ENCODE data around the gene OPCML.

The OPCML gene

GRCh38 chr11:133409799-133410198 lies 122.5 kb downstream of the OPCML start:
- no peak for DNase-seq (ENCODE audit: low read depth, low spot score)

DNA sequence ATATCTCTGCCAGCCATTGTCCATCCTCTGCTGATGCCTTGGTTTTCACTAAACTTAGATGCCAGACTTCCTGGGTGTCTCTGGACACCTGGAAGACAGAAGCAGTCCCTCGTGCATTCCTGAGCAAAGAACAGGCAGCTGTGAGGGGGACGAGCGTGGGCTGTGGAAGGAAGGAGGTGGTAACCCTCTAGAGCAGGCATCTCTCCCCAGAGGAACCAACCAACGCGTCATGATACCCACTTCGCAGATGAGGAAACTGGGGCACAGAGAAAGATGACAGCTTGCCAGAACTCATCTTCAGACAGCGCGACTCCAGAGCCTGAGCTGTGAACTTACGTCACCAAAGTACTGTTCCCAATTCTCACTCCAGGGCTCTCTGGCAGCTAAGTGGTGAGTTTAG lies 123.4 kb downstream of the OPCML start:
- DNase-seq (ENCODE audit: low read depth, low spot score): no peak

GRCh38 chr11:133408402-133408801 lies 123.9 kb downstream of the OPCML start:
- no peak for DNase-seq (ENCODE audit: low read depth, low spot score)

DNA sequence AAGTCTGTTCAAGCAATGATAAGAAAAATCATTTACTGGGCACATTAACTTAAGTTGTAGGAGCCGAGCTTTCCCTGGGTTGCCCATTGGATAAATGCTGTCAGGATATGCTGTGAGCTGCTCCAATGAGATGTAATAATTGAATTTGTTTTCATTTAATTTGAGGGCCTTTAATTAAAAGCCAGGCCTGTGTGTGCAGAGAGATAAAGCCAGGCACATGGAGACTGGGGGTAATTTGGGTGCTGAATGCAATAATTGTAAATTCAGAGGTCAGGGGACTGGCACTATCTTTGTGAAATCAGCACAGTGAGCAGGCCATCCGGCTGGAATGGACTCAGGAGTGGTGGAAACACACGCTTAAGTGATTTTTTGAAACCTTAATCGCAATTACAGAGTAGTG lies 125.8 kb downstream of the OPCML start:
- no peak for DNase-seq (ENCODE audit: low read depth, low spot score)

GRCh38 chr11:133403900-133404299 lies 128.4 kb downstream of the OPCML start:
- no peak for DNase-seq (ENCODE audit: low read depth, low spot score)

DNA sequence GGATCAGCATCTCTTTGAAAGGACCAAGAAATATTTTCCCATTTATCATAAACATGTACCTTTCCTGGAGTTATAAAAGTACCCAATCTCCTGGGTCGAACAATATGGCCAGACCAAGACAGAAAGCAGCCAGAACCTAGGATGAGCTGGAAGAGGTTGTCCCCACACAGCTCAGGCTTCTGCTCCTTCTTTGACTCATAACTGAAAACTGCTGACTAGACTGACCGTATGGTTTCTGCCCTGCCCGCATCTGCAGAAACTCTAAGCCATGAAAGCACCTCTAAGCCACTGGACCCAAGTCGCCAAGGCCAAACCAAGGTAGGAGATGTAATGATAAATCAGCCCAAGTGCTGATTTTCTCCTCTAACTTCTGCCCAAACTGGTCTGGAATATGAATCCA lies 129.8 kb downstream of the OPCML start:
- no peak for DNase-seq (ENCODE audit: low read depth, low spot score)

- no peak for DNase-seq (ENCODE audit: low read depth, low spot score)
Measured at GRCh38 chr11:133399855-133400625, 132.3 kb downstream of the OPCML start.

- DNase-seq (ENCODE audit: low read depth, low spot score): no peak
Measured at GRCh38 chr11:133399294-133399693, 133.0 kb downstream of the OPCML start.

DNA sequence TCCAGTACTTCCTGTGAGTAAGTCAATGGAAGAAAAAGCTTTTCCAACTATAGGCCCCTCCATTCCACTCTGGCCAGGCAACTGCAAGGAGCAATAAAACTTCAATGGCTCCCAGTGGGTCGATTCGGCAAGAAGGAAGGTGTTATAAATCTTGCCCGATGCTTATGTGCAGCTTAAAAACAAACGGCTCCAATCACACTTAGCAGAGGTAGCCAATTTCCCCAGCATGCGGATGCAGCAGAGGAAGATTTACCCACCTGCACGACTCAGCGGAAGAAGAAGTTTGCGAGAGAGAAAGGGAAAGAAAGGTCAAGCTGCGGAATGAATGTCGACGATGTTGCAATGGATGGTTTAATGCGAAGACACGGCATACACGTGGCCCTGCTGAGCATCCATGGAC lies 141.5 kb downstream of the OPCML start:
- no peak for DNase-seq (ENCODE audit: low read depth, low spot score)

GRCh38 chr11:133388975-133389568 lies 143.2 kb downstream of the OPCML start:
- no peak for DNase-seq (ENCODE audit: low read depth, low spot score)

GRCh38 chr11:133388260-133388659 lies 144.0 kb downstream of the OPCML start:
- DNase-seq (ENCODE audit: low read depth, low spot score): no peak

GRCh38 chr11:133386852-133387251 lies 145.4 kb downstream of the OPCML start:
- no peak for DNase-seq (ENCODE audit: low read depth, low spot score)

- no peak for DNase-seq (ENCODE audit: low read depth, low spot score)
Measured at GRCh38 chr11:133386262-133386661, 146.0 kb downstream of the OPCML start.

DNA sequence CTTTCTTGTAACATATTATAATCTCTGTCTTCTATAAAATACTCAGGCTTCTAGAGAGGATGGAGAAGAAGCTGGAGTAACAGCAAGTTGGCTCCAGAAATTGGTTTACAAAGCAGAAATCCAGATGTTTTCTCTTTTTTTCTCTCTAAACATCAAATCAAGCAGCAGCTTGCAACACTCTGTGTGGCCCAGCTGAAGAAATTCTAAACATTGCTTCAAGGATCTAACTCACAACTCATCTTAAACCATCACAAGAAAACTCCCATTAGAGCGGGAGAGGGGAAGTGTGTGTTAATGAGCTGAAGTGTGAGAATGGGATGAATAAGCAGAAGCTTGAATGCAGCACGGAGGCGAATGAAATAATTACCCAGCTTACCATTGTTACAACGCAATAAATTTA lies 146.5 kb downstream of the OPCML start:
- DNase-seq (ENCODE audit: low read depth, low spot score): no peak

DNA sequence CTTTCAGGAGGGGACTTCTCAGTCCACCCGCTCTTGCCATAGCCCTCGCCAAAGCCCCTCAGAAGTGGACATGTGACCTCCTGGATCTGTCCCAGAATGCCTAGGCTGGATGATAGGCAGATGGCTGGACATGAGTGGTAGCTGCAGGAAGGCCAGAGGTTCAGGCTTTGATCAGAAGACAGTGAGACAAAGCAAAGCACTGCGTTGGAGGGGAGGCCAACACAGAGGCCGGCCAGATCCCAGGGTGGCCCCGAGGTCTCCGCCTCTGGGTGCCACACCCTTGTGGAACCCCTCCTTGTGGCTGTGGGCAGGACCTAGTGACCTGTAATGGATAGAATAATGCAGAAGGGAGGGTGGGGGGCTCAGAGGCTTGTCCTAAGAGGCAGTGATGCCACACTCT lies 147.6 kb downstream of the OPCML start:
- no peak for DNase-seq (ENCODE audit: low read depth, low spot score)

DNA sequence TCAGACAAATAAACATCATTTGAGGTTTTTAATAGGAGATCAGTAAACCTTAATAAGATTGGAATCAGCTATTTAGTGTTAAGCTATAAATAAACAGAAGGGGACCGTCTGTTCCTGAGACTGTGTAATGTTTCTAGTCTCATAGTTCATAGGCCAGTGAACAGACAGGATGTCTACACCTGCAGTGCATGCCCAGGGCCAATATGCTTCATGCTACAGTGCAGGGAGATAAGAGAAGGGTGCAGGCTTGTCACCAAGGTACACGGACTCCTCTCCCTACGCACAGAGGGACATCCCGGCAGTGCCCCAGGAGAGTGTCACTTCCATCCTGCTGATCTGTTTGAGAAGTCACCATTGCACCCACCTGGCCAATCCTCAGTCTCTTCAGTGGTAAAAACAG lies 148.6 kb downstream of the OPCML start:
- no peak for DNase-seq (ENCODE audit: low read depth, low spot score)

DNA sequence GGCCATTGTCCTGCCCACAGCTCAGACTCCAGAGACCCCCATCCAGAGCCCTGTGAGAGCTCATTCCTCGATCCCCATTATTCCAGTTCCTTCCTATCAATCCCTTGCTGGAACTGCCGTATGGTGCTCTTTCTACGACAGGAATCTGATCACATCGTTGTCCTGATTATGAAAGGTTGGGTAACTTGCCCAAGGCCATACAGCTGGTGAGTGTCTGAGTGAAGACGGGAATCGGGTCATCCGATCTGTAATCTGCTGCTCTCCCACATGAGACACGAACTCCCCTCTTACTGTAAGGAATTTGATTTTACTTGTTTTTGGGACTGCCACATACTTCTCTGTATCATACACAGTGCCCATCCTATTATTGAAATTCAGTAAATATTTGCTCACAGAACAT lies 149.1 kb downstream of the OPCML start:
- DNase-seq (ENCODE audit: low read depth, low spot score): no peak

DNA sequence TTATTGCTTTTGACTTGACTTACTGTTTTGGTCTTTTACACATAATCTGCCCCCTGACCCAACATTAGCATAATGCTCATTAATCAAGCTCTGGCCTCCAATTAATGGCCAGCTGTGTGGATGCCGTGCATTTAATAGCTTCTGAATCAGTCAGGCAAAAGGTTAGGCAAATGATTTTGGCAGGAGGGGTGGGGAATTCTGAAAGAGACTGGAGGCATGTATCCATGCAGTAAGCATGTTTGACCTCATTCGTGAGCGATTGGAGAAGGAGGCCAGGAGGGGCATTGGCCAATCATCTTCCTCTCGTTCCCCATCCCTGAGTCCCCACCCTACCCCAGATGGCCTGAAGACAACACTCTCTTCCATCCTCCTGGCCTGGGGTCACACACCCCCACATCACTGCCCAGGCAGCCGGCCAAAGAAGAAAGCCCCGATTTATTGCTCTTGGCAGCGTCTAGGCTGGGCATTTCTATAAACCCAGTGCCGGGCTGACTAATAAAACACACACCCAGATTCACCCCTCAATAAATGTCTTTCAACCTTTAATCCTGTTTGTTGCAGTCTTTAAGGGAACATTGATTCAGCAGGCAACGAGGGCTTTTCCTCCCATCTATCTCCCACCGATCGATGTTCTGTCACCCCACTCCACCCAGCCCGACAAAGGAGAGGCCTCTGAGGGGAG lies 150.0 kb downstream of the OPCML start:
- no peak for DNase-seq (ENCODE audit: low read depth, low spot score)

GRCh38 chr11:133381761-133382130 lies 150.6 kb downstream of the OPCML start:
- no peak for DNase-seq (ENCODE audit: low read depth, low spot score)

DNA sequence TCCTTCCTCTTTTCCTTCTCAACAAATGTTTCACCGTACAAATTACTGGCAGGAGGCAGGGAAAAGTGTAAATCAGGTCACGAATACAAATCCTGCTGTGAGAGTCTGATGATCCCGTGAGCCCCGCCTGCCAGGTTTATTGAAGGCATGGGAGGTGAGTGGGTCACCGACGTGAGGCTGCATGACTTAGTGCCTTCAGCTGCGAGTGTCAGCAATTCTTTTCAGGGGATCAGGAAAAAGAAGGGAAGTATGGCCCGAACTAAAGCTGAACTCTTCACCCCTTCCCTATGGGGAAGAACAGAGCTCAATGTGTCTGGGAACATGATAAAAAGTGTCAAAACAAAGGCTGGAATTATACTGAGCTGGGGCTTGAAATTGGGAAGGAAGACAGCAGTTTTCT lies 166.2 kb downstream of the OPCML start:
- no peak for DNase-seq (ENCODE audit: low read depth, low spot score)

DNA sequence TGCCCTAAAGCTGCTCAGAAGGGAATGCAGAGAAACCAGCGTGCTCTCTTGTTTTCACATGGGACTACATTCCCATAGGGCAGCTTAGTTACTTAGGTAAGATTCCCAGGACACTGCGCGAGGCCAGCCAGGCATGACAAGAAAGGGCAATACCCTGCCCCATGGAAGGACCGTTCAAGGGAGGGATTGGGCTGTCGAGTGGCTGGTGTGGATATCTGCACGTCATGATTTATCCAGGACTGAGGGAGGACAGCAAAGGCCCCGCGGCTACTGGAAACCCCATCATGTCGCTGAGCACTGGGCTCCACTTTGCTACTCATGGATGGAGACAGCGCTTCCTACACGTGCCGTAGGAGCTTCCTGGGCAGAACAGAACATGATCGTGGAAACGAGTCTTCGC lies 169.4 kb downstream of the OPCML start:
- DNase-seq (ENCODE audit: low read depth, low spot score): no peak

- DNase-seq (ENCODE audit: low read depth, low spot score): no peak
Measured at GRCh38 chr11:133362156-133362555, 170.1 kb downstream of the OPCML start.

GRCh38 chr11:133361689-133361994 lies 170.7 kb downstream of the OPCML start:
- no peak for DNase-seq (ENCODE audit: low read depth, low spot score)

All from brain pericyte (primary cell).